ENCODE results near the gene SAE1.

SAE1 gene

GRCh38 chr19:47130589-47131227 is at the start of gene SAE1:
SAE1 (plus strand) TSS chr19:47130835; CDS start chr19:47130931, 96 bp downstream.
- peak within 1 kb of the TSS; percentile 92 for H3K4me3 ChIP-seq (ENCODE audit: low read length)
- peak; percentile 40 for TF ChIP-seq CTCF (conservative IDR thresholded peaks at IDR 0.05; ENCODE audit: low read length)
- peak; percentile 97 for DNase-seq (ENCODE audit: low read depth)

DNA sequence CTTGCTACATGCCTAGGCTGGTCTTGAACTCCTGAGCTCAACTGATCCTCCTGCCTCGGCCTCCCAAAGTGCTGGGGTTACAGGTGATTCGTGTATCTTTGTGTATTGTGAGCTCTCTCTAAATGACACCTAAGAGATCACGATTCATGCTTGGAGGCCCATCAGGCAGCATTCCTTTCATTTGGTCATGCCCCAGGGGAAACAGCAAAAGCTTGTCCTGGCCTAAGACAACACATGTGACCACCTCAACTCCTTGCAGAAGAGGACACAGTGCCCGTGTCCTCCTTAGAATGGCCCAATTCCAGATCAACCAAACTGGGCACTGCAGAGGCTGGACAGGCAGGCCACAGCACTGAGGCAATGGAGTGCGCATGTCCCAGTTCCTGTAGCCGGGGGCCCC is 49.5 kb upstream of the SAE1 start:
- TF ChIP-seq CTCF (conservative IDR thresholded peaks at IDR 0.05; ENCODE audit: low read length), result no peak
- no peak overlapping the region for H3K4me3 ChIP-seq (ENCODE audit: low read length)
- DNase-seq (ENCODE audit: low read depth), result no peak

DNA sequence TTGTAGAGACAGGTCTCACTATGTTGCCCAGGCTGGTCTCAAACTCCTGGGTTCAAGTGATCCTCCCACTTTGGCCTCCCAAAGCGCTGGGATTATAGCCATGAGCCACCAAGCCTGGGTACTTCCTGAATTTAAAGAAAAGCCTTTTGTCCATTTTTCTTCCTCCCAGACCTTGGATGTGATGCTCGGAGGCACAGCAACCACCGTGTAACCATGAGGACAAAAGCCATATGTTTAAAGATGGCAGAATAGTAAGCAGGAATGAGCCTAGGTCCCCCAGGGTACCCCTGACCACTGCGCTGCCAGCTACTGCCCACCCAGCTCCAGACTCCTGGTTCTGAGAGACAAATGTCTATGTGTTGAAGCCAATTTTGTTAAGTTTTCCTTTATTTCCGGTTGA is 48.1 kb upstream of the SAE1 start:
- TF ChIP-seq CTCF (conservative IDR thresholded peaks at IDR 0.05; ENCODE audit: low read length), result no peak
- H3K4me3 ChIP-seq (ENCODE audit: low read length), result no peak overlapping the region
- no peak for DNase-seq (ENCODE audit: low read depth)

DNA sequence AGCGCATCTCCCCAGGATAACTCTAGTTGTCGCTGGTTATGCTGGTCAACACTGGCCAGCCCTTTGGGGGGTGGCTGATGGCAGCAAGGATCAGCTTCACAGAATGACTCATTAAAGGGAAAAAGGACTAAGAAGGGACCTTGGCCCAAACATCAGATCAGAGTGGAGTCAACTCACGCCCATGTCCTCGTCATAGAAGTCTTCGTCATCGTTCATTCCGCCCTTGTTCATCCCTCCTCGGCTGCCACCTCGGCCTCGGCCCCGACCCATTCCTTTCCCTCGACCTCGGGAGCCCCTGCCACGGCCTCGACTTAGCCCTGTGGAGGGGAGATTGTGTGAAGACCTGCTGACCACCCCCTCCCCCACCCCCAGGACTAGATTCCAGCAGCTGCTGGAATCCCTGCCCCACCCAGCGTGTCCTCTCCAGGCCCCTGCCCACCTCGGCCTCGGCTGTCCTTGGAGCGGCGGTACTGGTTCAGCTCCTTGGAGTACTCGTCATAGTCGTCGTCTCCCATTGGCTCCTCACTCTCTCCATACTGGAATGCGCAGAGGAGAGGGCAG is 45.7 kb upstream of the SAE1 start:
- no peak overlapping the region for H3K4me3 ChIP-seq (ENCODE audit: low read length)
- no peak for DNase-seq (ENCODE audit: low read depth)
- no peak for TF ChIP-seq CTCF (conservative IDR thresholded peaks at IDR 0.05; ENCODE audit: low read length)

DNA sequence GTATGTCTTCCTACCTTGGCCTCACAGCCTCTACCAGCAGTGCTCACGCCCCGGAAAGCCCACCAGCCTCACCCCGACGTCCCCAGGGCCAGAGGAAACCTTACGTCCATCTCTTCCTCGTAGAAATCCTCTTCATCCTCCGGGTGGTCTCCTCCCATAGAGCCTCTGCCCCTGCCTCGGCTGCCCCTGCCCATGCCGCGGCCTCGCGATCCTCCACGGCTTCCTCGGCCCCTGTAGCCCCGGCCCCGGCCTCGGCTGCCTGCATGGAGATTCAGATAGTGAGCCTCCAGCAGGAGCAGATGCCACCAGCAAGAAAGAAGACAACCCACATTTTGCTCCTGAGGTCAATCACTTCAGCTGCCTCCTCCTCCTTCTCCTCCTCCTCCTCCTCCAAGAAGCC is 44.4 kb upstream of the SAE1 start:
- H3K4me3 ChIP-seq (ENCODE audit: low read length), result no peak overlapping the region
- no peak for TF ChIP-seq CTCF (conservative IDR thresholded peaks at IDR 0.05; ENCODE audit: low read length)
- no peak for DNase-seq (ENCODE audit: low read depth)

GRCh38 chr19:47089767-47090350 is 40.8 kb upstream of the SAE1 start:
- TF ChIP-seq CTCF (conservative IDR thresholded peaks at IDR 0.05; ENCODE audit: low read length), result no peak
- H3K4me3 ChIP-seq (ENCODE audit: low read length), result no peak overlapping the region
- DNase-seq (ENCODE audit: low read depth), result no peak

GRCh38 chr19:47093254-47093653 is 37.4 kb upstream of the SAE1 start:
- no peak overlapping the region for H3K4me3 ChIP-seq (ENCODE audit: low read length)
- no peak for TF ChIP-seq CTCF (conservative IDR thresholded peaks at IDR 0.05; ENCODE audit: low read length)
- no peak for DNase-seq (ENCODE audit: low read depth)

All from AG10803 (cell line).